Measurements from ENCODE around the gene IFI27. TPM values are rescaled to one million over a fixed set of nuclear protein-coding genes. Genes with fewer than 3 reads are reported as not detected.

The IFI27 gene
- total and polyA plus RNA-seq, 2 of the 8 experiments (the other 6 are each of a cell fraction or from before 2014, with no cell fraction given): 0.76 to 2.2 TPM

DNA sequence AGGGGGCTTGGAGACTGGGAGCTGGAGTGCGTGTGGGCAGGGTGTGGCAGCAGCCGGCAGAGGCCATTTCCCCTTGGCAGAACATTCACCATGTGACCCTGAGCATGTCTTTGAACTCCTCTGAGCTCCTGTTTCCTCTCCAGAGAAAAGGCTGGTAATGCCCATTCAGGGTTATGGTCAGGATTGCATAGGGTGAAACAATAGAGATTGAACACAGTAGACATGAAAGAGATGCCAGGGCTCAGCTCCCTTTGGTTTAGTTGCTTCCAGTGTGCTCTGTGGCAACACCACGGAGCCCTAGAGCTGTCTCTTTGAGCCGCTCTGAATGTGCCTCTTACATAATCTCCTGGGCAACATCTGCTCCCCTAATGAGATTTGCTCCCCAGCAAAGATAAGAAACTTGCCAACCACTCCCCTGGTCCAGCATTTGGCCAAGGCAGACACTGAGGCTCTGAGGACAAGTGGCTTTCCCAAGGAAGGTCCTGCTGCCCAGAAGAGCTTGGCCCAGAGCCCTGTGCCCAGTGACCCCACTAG lies 4.6 kb downstream of the IFI27 start:
- Histone ChIP-seq H3K4me3 (ENCODE audit: extremely low read depth in 1 of 4, insufficient read depth in 2 of 4, low read depth in 3 of 4, low read length in 4 of 4) (no peak overlapping the region), H4K8ac (ENCODE audit: extremely low read depth, insufficient read depth, low read length) (no peak overlapping the region), H3K4me1 (replicated peaks in 1 of 4; ENCODE audit: control insufficient read depth in 3 of 4, insufficient read depth in 4 of 4, low read length in 3 of 4) (no peaks in the 10 kb centered on the region), H3K27me3 (replicated peaks in 1 of 4; ENCODE audit: control insufficient read depth in 3 of 4, extremely low read depth in 1 of 4, insufficient read depth in 3 of 4, low read length in 3 of 4) (no peaks in the 10 kb centered on the region; a peak in 1 of 7 replicates), H2BK12ac (ENCODE audit: low read depth, low read length) (no peak overlapping the region), H4K91ac (replicated peaks; ENCODE audit: insufficient read length, low read length) (no peak overlapping the region), H3K36me3 (ENCODE audit: control insufficient read depth in 2 of 4, insufficient read depth in 4 of 4, low read length in 3 of 4) (no peaks in the 10 kb centered on the region), H3K9me3 (ENCODE audit: insufficient read depth in 2 of 2, low read depth in 1 of 2, low read length in 1 of 2) (peaks cover 2 to 7% of the 10 kb centered on the region in 2 experiments; a peak in 1 of 4 replicates), H2BK20ac (ENCODE audit: low read length) (no peak overlapping the region), H2BK15ac (ENCODE audit: low read length) (no peak overlapping the region), H2BK5ac (ENCODE audit: low read depth, low read length) (no peak overlapping the region), H3K18ac (ENCODE audit: extremely low read depth, low read length) (no peak overlapping the region), H3K4me2 (ENCODE audit: insufficient read depth in 1 of 2, low read depth in 2 of 2, low read length in 2 of 2) (no peak overlapping the region), H3K23ac (ENCODE audit: insufficient read length) (no peak overlapping the region), H3K27ac (ENCODE audit: low read depth, low read length) (no peak overlapping the region), H2AK5ac (ENCODE audit: low read depth, low read length) (no peak overlapping the region), H3K9ac (replicated peaks in 1 of 4; ENCODE audit: extremely low read depth in 1 of 4, low read depth in 3 of 4, low read length in 3 of 4) (no peak overlapping the region), H2BK120ac (replicated peaks; ENCODE audit: low read depth, low read length) (no peak overlapping the region), H4K20me1 (replicated peaks in 1 of 2; ENCODE audit: control insufficient read depth in 1 of 2, insufficient read depth in 2 of 2, low read length in 2 of 2) (no peaks in the 10 kb centered on the region), H2AFZ (ENCODE audit: low read length) (no peak overlapping the region), H3K4ac (replicated peaks; ENCODE audit: insufficient read length, low read depth, low read length) (no peak overlapping the region), H3K23me2 (ENCODE audit: low read depth, low read length) (no peaks in the 10 kb centered on the region), H3K79me2 (ENCODE audit: control insufficient read depth in 1 of 2, insufficient read depth in 2 of 2, low read length in 2 of 2) (no peaks in the 10 kb centered on the region), H3K56ac (replicated peaks; ENCODE audit: insufficient read length, low read depth, low read length) (no peak overlapping the region), H4K5ac (ENCODE audit: insufficient read length, low read depth, low read length) (no peak overlapping the region), H3K79me1 (ENCODE audit: low read depth, low read length) (no peaks in the 10 kb centered on the region), H3K14ac (ENCODE audit: insufficient read length) (no peak overlapping the region)
- CTCF ChIA-PET (ENCODE audit: partially characterized antibody): interaction anchor here (0.7 to 1.7 kb wide), 9 partner anchors 22 to 178 kb away, joined by 3 to 7 read pairs (median 3); no protein-coding TSS in a partner anchor
- DNase-seq (ENCODE audit: low read depth in 1 of 2, low spot score in 2 of 2) (no peak), FAIRE-seq (no peak)
- WGBS, 2 experiments (ENCODE audit: extremely low coverage in 1 of 2, insufficient coverage in 1 of 2, insufficient read length in 1 of 2, insufficient replicate concordance in 2 of 2, low coverage in 1 of 2, low lambda C conversion rate in 2 of 2, missing lambda C conversion rate in 1 of 2): 100% methylated on average over 4 of the region's 4 CpGs; no CpG with 5 or more reads in 1 of the 2 experiments
- POLR2A ChIA-PET (ENCODE audit: partially characterized antibody): interaction anchor here (0.6 to 3.7 kb wide), 3 partner anchors 10 to 14 kb away, joined by 4 to 11 read pairs (median 4); partner anchors contain the start of gene IFI27L2
- TF ChIP-seq, protein P1, sequence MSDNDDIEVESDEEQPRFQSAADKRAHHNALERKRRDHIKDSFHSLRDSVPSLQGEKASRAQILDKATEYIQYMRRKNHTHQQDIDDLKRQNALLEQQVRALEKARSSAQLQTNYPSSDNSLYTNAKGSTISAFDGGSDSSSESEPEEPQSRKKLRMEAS (IDR thresholded peaks at IDR 0.05): no peak
- TF ChIP-seq SIN3A (conservative IDR thresholded peaks at IDR 0.05 in 1 of 2, IDR thresholded peaks at IDR 0.05 in 1 of 2; ENCODE audit: low read depth in 1 of 2, low read length in 2 of 2) (no peak), ZNF274 (IDR thresholded peaks at IDR 0.05; ENCODE audit: borderline replicate concordance, extremely low read depth, low read length) (no peak), RXRA (IDR thresholded peaks at IDR 0.05; ENCODE audit: insufficient read depth, low read depth, low read length) (no peak), SRF (IDR thresholded peaks at IDR 0.05; ENCODE audit: low read depth, low read length) (no peak), GTF2F1 (IDR thresholded peaks at IDR 0.05; ENCODE audit: borderline replicate concordance, low read depth, low read length) (no peak), JUN (IDR thresholded peaks at IDR 0.05; ENCODE audit: low read depth, low read length) (no peak), YY1 (IDR thresholded peaks at IDR 0.05; ENCODE audit: low read depth, low read length) (no peak), SIRT6 (IDR thresholded peaks at IDR 0.05; ENCODE audit: low read length) (no peak), SP4 (IDR thresholded peaks at IDR 0.05; ENCODE audit: low read length) (no peak), RFX5 (IDR thresholded peaks at IDR 0.05; ENCODE audit: borderline replicate concordance, low read depth, low read length) (no peak)
- TF ChIP-seq, protein P2, sequence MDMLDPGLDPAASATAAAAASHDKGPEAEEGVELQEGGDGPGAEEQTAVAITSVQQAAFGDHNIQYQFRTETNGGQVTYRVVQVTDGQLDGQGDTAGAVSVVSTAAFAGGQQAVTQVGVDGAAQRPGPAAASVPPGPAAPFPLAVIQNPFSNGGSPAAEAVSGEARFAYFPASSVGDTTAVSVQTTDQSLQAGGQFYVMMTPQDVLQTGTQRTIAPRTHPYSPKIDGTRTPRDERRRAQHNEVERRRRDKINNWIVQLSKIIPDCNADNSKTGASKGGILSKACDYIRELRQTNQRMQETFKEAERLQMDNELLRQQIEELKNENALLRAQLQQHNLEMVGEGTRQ (IDR thresholded peaks at IDR 0.05; ENCODE audit: low read length): no peak
